Measurements from ENCODE around the gene HDAC9. TPM values are rescaled to one million over a fixed set of nuclear protein-coding genes. Genes with fewer than 3 reads are reported as not detected.

The HDAC9 gene
- total and polyA plus RNA-seq, 2 of the 13 experiments (the other 11 are each of a cell fraction or from before 2014, with no cell fraction given), result 0.05 to 0.07 TPM

- in situ Hi-C loops (cut with HindIII; ENCODE audit: extremely low pct_ligation_motif_present, low pct_unique_long_range_greater_than_20kb) (no loop called here), intact Hi-C loops (cut with micrococcal nuclease; ENCODE audit: unreplicated experiment) (no loop called here)
- Histone ChIP-seq H3K9ac (ENCODE audit: insufficient read depth, low read depth, low read length) (no peak overlapping the region), H3K79me2 (ENCODE audit: insufficient read depth, low read length) (no peaks in the 10 kb centered on the region), H3K27ac (ENCODE audit: extremely low read length, insufficient read depth, low read length) (no peak overlapping the region), H3K4me2 (ENCODE audit: low read depth, low read length) (no peak overlapping the region), H3K9me3 (ENCODE audit: low read length) (peaks cover 83% of the 10 kb centered on the region), H3K27me3 (ENCODE audit: control insufficient read depth in 1 of 2, insufficient read depth in 2 of 2, low read length in 2 of 2) (no peaks in the 10 kb centered on the region), H3K36me3 (replicated peaks in 1 of 2; ENCODE audit: control insufficient read depth in 1 of 2, insufficient read depth in 2 of 2, low read length in 2 of 2) (no peaks in the 10 kb centered on the region), H3K4me1 (ENCODE audit: insufficient read depth, low read length) (no peaks in the 10 kb centered on the region), H4K20me1 (ENCODE audit: insufficient read depth, low read length) (no peaks in the 10 kb centered on the region), H3K4me3 (replicated peaks in 1 of 3; ENCODE audit: insufficient read depth in 1 of 3, low read depth in 2 of 3, low read length in 3 of 3) (no peak overlapping the region), H2AFZ (ENCODE audit: low read length) (no peak overlapping the region)
- ChIA-PET CTCF (ENCODE audit: low intra/inter-chr PET ratio, low total read pairs) (no interaction called here), POLR2A (no interaction called here)
- FAIRE-seq, result no peak
- 10% methylated on average over 4 of the region's 4 CpGs for WGBS (ENCODE audit: low lambda C conversion rate)
- no peak for TF ChIP-seq ZNF430 (CRISPR knock-in tag; IDR thresholded peaks at IDR 0.05)
- no peak for TF ChIP-seq ZNF773 (CRISPR knock-in tag; IDR thresholded peaks at IDR 0.05; ENCODE audit: borderline replicate concordance)
- TF ChIP-seq MEIS1 (CRISPR knock-in tag; IDR thresholded peaks at IDR 0.05; ENCODE audit: borderline replicate concordance), result no peak
- no peak for TF ChIP-seq ZBTB49 (CRISPR knock-in tag; IDR thresholded peaks at IDR 0.05; ENCODE audit: borderline replicate concordance)
- TF ChIP-seq FOXP4 (CRISPR knock-in tag; IDR thresholded peaks at IDR 0.05), result no peak
- no peak for TF ChIP-seq ZNF256 (CRISPR knock-in tag; conservative IDR thresholded peaks at IDR 0.05)
- no peak for TF ChIP-seq ZNF235 (CRISPR knock-in tag; IDR thresholded peaks at IDR 0.05; ENCODE audit: borderline replicate concordance)
- no peak for TF ChIP-seq SOX6 (IDR thresholded peaks at IDR 0.05)
- no peak for TF ChIP-seq SOX6 (CRISPR knock-in tag; IDR thresholded peaks at IDR 0.05)
- no peak for TF ChIP-seq ZNF549 (CRISPR knock-in tag; IDR thresholded peaks at IDR 0.05)
- no peak for TF ChIP-seq SIX1 (CRISPR knock-in tag; IDR thresholded peaks at IDR 0.05; ENCODE audit: borderline replicate concordance)
- TF ChIP-seq FOXP1 (IDR thresholded peaks at IDR 0.05), result no peak
- no peak for TF ChIP-seq FOXP1 (CRISPR knock-in tag; IDR thresholded peaks at IDR 0.05)
- no peak for TF ChIP-seq TFE3 (CRISPR knock-in tag; IDR thresholded peaks at IDR 0.05)
- TF ChIP-seq MZF1 (CRISPR knock-in tag; IDR thresholded peaks at IDR 0.05; ENCODE audit: borderline replicate concordance), result no peak
- no peak for TF ChIP-seq ZNF282 (IDR thresholded peaks at IDR 0.05; ENCODE audit: partially characterized antibody)
- no peak for TF ChIP-seq CEBPZ (IDR thresholded peaks at IDR 0.05; ENCODE audit: low read length)
- TF ChIP-seq ZNF674 (CRISPR knock-in tag; IDR thresholded peaks at IDR 0.05; ENCODE audit: low read depth), result no peak
- no peak for ATAC-seq
- no TSS peak for BruUV-seq (replicated peaks)
- no peak for DNase-seq (ENCODE audit: low spot score)
Measured at GRCh38 chr7:18913106-18913505, 417.6 kb downstream of the HDAC9 start.
